ENCODE results near the gene LRRC66.

Gene LRRC66, protein sequence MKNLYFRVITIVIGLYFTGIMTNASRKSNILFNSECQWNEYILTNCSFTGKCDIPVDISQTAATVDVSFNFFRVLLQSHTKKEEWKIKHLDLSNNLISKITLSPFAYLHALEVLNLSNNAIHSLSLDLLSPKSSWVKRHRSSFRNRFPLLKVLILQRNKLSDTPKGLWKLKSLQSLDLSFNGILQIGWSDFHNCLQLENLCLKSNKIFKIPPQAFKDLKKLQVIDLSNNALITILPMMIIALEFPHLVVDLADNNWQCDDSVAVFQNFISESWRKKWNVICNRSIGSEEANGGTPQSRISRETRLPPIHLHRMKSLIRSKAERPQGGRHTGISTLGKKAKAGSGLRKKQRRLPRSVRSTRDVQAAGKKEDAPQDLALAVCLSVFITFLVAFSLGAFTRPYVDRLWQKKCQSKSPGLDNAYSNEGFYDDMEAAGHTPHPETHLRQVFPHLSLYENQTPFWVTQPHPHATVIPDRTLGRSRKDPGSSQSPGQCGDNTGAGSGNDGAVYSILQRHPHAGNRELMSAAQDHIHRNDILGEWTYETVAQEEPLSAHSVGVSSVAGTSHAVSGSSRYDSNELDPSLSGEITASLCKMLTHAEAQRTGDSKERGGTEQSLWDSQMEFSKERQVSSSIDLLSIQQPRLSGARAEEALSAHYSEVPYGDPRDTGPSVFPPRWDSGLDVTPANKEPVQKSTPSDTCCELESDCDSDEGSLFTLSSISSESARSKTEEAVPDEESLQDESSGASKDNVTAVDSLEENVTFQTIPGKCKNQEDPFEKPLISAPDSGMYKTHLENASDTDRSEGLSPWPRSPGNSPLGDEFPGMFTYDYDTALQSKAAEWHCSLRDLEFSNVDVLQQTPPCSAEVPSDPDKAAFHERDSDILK

DNA sequence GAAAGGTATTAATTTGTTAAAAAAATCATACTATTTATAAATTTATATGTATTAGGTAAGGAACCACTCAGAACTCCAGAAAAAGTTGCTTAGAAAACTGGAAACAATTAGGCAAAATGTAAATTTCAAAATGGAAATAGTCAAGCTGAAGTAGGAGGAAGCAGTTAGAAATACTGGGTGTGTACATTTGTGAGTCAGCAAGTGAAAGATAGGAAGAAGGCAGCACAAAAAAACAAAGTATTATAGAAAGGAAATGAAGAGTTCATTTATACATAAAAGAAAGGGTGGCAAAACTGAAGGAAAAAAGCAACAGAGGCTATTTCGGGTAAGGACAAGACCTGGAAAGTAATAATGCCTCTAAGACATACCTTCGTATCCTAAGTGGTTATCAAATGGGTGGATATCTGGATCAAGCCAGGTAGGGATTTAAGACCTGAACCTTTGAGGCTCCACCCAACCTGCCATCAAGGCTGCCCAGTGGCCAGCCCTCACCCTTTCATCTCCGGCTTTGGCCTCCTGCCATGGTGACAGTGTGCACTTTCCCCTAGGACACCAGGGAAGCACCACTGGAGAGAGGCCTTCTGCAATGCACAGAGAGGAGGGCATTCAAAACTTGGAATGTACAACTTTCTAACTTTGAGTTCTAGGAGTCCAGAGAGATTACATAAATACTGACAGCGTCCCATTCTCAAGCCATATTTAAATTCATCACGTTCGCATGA, at the start of gene LRRC66:
TSS of gene LRRC66 (minus strand) at position 428 of the 722 bp plus-strand sequence. CDS start 2,750 bp downstream, outside the sequence.
- no peak for DNase-seq

DNA sequence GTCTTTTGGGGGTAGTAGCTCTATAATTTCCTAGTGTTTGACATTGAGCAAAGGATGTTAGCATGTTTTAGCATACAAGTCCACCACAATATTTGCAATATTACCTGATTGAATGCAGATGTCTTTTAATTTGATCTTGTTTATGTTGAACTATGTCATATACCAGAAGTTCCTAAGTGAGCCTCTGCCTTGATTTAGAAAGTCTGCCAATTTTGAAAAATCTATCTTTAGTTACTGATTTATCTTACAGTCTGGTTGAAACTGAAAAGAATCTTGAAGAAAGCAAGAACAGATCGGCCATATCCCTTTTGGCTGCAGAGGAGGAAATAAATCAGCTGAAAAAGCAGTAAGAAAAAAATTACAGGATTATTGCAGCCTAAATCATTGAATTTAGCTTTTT, 49.4 kb upstream of the LRRC66 start:
- DNase-seq, result no peak

- no peak for DNase-seq
Measured at GRCh38 chr4:52059372-52059771, 39.2 kb upstream of the LRRC66 start.

DNA sequence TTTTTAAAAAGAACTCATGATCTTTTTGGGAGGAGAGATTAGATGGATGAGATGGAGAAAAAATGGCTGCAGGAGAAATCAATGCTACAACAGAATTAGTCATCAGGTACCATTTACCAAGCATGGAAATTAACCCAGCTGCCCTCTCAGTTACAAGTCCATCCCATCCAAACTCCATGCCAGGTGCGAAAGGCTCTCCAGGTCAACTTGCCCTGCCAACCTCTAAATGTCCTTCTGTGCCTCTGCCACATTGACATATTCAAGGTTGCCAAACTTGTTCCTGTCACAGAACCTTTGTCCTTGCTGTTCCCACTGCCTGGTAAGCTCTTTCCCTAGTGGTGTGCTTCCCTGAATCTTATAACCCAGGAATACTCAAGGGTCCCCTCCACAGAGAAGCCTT, 38.1 kb upstream of the LRRC66 start:
- no peak for DNase-seq

DNA sequence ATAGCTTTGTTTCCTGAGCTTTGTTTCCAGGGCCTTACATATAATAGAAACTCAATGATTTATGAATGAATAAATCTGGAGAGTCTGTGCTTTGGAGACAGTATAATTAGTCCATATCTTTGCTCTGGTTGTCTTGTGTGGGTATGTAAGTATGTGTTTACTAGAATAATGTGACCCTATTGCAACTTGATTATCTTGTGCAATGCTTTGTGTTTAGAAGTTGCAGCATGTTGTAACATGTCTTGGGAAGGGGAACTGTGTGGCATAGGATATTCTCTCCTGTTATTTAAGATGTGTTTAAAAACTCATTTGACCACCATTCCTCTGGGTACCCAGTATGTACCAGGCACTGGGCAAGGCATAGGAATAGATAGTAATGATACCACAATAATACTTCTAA, 37.0 kb upstream of the LRRC66 start:
- no peak for DNase-seq

DNA sequence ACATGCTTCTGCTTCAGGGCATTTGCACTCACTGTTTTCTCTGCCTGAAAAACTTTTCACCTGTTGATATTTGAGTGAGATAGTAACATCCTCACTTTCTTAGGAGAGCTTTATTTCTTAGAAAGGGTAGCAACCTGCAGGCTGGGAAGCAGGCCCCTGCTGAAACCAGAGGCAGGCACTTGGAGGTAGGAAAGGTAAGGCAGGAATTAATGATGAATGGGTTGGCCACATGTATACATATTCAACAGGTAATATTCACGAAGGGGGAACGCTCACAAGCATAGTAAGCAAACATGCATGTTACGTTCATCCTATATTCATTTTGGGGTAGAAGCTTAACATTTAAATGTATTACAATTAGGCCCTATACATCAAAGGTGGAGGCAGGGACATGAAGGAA, 34.1 kb upstream of the LRRC66 start:
- DNase-seq, result no peak

DNA sequence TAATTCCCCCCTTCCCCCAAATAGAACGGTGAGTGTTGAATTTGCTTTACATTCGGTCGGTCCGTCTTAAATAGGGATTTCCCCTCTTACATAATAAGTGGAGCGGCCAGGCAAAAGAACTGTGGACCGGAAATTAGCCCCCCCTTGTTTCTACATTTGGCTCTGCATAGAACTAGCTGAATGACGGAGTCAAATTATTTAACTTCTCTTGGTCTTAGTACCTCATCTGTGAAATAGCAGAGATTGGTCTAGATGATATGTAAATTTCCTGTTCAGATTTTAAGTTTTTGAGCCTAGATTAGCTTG, 32.3 kb upstream of the LRRC66 start:
- no peak for DNase-seq

DNA sequence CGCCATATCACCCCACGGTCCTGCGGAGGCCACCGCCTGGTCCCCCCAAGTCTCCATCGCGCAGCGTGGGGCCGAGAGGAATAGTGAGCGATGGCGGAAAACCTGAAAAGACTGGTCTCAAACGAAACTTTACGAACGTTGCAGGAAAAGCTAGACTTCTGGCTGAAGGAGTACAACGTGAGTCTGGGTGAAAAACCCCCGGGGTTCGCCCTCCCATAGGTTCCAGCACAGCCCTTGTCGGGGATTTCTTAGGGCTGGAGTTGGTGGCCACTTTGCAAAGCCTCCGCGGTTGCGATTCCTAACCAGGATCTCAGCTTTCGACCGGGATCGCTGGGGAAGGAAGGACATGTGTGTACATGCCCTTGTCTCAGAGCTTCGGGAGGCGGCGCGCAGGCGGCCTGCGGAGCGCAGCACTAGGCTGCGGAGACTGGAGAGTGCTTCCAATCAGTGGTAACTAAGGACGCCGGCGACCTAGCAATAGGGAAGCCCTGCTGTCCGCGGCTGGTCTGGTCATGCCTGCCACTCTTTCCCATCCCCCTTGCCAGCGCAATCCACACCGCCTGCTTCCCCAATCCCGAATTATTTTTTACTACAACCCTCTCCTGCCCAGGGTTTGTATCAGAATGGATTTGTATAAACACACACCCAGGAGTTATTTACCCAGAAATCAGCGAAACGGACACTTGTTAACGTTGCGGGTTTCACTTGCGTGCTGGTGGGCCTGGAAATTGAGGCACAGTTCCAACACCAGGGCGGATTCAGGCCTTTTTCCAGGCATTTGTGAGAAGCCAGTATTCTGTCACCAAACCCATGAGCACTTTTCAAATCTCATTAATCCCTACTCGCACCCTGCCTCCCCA, 31.7 kb upstream of the LRRC66 start:
- peak; percentile 18 for DNase-seq

DNA sequence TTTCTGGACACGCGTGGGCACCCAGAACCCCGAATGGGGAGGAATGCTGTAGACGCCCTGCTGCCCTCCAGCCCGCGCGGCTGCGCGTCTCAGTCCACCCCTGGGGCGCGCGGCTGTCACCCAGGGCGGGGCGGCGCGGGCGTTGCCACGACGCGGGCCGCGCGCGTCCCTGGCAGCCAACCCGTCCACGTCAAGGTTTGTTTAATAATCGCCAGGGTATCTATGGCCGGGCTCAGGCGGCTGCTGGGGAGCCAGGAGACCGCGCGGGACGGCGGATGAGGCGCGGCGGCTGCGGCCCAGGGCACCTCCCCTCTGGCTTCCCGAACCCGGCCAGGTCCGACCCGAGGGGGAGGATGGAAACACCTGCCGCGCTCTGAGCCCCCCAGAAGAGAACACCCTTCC, 31.1 kb upstream of the LRRC66 start, which contains the start of gene SPATA18:
TSS of gene SPATA18 (plus strand) at position 92 of the 402 bp plus-strand sequence. CDS start 401 bp downstream, outside the sequence.
- peak; percentile 10 for DNase-seq

DNA sequence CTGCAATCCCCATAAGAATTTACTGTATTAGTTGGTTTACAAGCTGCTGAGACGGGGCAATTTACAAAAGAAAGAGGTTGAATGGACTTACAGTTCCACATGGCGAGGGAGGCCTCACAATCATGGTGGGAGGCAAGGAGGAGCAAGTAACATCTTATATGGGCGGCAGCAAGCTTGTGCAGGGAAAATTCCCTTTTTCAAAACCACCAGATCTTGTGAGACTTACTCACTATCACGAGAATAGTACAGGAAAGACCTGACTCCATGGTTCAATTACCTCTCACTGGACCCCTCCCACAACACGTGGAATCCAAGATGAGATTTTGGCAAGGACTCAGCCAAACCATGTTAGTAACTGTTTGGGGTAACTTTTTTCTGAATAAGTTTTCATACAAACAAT, 29.1 kb upstream of the LRRC66 start:
- DNase-seq, result no peak

DNA sequence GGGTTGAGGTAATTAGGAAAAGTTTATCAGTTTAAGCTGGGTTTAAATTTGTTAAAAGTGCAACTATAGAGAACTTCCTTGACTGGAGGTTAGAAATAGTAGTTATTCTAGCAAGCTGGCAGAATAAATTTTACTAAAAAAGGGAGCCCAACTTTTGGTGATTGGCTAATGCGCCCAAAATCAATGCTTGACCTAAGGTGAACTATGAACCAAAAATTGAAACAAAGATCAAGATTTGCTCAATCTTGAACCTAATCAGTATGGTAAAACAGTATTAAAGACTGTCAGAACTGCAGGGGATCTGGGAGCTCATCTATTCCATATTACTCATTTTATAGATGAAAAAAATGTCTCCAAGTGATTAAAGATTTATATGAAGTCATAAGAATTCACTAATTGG, 24.9 kb upstream of the LRRC66 start:
- DNase-seq, result no peak

GRCh38 chr4:52038103-52038912, 18.1 kb upstream of the LRRC66 start, which contains the start of gene SGCB:
Gene SGCB (minus strand): TSS chr4:52038299. CDS start chr4:52038259, 40 bp downstream.
- peak; percentile 84 for DNase-seq

GRCh38 chr4:52037689-52038102, 17.5 kb upstream of the LRRC66 start:
- DNase-seq, result peak; percentile 43

DNA sequence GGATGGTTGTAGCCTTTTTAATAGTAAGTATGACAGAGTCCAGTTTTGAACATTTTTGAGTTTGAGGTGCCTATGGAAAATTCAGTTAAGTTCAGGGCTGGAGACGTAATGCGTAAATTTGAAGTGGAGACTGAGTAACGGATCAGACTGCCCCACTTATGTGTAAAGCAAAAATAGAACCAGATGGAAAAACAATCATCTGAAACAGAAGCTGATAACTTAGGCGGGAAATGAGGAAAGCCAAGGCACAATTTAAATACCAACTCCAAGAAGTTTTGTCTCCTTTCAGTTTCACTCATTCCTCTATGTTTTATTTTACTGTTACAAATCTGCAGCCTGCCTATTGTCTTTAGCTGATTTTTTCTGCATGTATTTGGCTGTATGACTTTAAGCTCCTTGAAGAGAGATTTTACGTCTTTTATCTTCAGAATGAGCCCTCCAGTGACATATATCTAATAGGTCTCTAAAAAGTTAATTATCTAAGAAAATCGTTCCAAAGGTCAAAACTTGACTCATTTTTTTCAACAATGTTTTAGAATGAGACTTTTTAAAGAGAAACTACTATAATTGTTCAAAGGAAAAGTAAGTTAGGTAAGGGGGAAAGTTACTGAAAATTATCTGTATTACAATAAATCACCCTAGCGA, 16.8 kb upstream of the LRRC66 start:
- DNase-seq, result no peak

DNA sequence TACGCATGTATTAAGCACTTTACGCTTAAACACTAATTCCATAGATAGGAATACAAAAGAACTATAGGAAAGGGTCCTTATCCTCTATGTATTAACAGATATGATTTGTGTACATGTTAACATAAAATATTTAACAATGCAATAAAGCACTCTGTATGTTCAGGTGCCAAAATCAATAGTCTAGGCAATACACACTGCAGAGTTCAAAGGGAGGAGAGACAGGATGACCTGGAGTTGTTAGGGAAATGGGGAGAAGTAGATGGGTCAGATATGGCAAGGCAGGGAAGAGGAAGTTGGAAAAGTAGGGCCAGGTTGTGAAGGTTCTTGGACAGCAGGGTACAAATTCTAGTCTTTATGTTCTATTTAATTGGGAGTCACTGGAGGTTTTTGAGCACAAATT, 15.0 kb upstream of the LRRC66 start:
- DNase-seq, result no peak

GRCh38 chr4:52032005-52032404, 11.8 kb upstream of the LRRC66 start:
- no peak for DNase-seq

DNA sequence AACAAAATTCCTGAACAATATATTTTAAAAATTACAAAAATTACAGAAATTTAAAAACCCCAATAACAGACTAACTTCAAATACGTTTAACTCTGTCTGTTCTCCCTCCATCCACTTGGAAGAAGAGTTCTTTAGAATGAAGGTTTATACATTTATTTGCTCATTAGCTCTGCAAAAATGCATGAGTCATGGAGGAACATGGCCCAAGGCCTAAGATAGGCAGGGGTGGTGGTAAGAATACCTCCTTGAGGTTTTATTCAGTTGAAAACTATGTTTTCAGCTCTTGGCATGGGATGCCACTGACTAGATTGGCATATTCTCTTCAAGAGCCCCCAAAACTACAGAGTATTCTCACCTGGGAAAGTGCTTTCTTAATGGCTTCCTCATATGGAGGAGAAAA, 8.8 kb upstream of the LRRC66 start:
- DNase-seq, result no peak

DNA sequence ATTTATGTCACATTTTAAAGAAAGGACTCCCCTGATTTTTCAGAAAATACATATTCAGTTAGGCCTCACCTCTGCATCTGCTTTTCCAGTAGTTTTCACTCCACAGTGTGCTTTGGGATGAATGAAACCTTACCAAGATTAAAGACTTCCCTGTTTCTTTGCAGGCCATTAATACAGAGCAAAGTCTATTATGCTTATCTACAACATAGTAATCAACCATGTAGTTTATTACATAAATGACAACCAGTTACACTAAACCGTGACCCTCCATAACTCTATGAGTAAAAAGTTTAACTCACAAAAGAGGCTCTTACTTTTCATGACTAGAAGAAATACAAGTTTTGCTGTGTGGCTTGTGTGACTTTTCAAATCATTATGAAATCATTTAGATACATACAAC, 2.3 kb downstream of the LRRC66 start:
- DNase-seq, result no peak

GRCh38 chr4:52016981-52017380, 3.2 kb downstream of the LRRC66 start:
- DNase-seq, result no peak

- DNase-seq, result no peak
Measured at GRCh38 chr4:52015366-52015765, 4.8 kb downstream of the LRRC66 start.

DNA sequence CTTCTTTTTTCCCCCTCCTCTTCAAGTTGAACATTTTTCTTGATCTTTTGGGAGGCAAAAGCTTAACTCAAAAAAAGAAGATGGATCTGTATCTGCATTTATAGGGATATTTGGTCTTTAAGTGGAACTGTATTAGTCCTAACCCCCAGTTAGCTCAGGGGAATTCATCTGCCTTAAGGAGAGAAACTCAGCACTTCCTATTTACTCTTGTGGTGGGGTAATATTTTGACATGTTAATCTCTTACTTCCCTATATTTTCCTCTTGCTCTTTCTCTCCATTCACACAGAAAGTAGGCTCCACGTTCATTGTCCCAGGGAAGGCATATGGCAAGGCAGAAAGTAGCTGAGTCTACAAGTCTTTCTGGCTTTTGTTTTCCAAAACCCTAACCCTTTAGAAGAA, 5.3 kb downstream of the LRRC66 start:
- no peak for DNase-seq

Measured in stimulated activated CD4-positive, alpha-beta T cell treated with anti-CD3 and anti-CD28 coated beads, Interleukin-15, amount 100 ng/mL, for 24 hours (primary cell).